HepG2 (cell line): ENCODE measurements around the gene PIWIL4. TPM values are rescaled to one million over a fixed set of nuclear protein-coding genes. Genes with fewer than 3 reads are reported as not detected.

Experiments
- ATAC-seq: fragments of 200-7000 bp; cut with Tn5 transposase; 3 replicates; pipeline ENCODE4 v1.9.1; 2020; ENCODE audit warnings: mild to moderate bottlenecking, moderate library complexity
- BruUV-seq: library from RNA; stranded (reverse); fragments of 400-500 nt; replicated peaks from 2 replicates; lab custom pipeline; 2021; lab: Mats Ljungman, UMichigan
- CTCF ChIA-PET: fragments of 300-600 bp; formaldehyde crosslinking; extraction: SDS; loops from one replicate; lab custom pipeline; 2021; ENCODE audit warnings: low total read pairs, inconsistent platforms, low intra/inter-chr PET ratio; lab: Yijun Ruan, JAX
- POLR2A ChIA-PET: fragments of 350-600 bp; sonication (Branson Sonifier 250); formaldehyde crosslinking; loops from one replicate; lab custom pipeline; 2020; ENCODE audit warnings: antibody characterized with exemption, inconsistent platforms; lab: Yijun Ruan, JAX
- DNase-seq: peaks from one replicate; pipeline ENCODE4 v3.0.0-alpha.2; 2015; ENCODE audit warnings: low spot score
- FAIRE-seq: peaks from 3 replicates; lab custom pipeline; 2011; peaks lifted over from hg19 to GRCh38; lab: Jason Lieb, UNC
- H2AFZ ChIP-seq: one replicate; pipeline ENCODE4 v1.6.1; 2011; ENCODE audit warnings: low read length, inconsistent platforms
- H3K27ac ChIP-seq: fragments of 300-600 bp; 3 replicates; pipeline ENCODE4 v1.8.0; 2011; ENCODE audit warnings: mixed run types, mild to moderate bottlenecking, mixed read lengths, low read length, inconsistent platforms; ENCODE audit not compliant: insufficient read depth; ENCODE audit errors: extremely low read length
- H3K27me3 ChIP-seq, 2 experiments: fragments of 200-600 bp in 1 of 2; 2 replicates in 1 of 2; 3 replicates in 1 of 2; pipeline versions ENCODE4 v1.6.0 to v1.8.0; 2011; ENCODE audit warnings: low read length in 2 of 2, mild to moderate bottlenecking in 2 of 2, moderate library complexity in 2 of 2, inconsistent platforms in 1 of 2; ENCODE audit not compliant: insufficient read depth in 2 of 2, control insufficient read depth in 1 of 2
- H3K36me3 ChIP-seq, 2 experiments: fragments of 200-600 bp in 1 of 2; replicated peaks in 1 of 2; 2 replicates in 1 of 2; 3 replicates in 1 of 2; pipeline versions ENCODE4 v1.5.1 to v1.8.0; 2011; ENCODE audit warnings: low read length in 2 of 2, inconsistent platforms in 1 of 2; ENCODE audit not compliant: insufficient read depth in 2 of 2, control insufficient read depth in 1 of 2
- H3K4me1 ChIP-seq: 2 replicates; pipeline ENCODE4 v1.5.1; 2012; ENCODE audit warnings: low read length, inconsistent platforms; ENCODE audit not compliant: insufficient read depth
- H3K4me2 ChIP-seq: 2 replicates; pipeline ENCODE4 v1.6.0; 2011; ENCODE audit warnings: low read depth, low read length, inconsistent platforms
- H3K4me3 ChIP-seq, 3 experiments: fragments of 200-600 bp in 1 of 3; sonication (generic), shearing (Covaris generic) in 1 of 3; replicated peaks in 1 of 3; 2 replicates each; pipeline ENCODE4 v1.5.1; 2011 to 2016; ENCODE audit warnings: low read length in 3 of 3, inconsistent platforms in 2 of 3, low read depth in 2 of 3, mild to moderate bottlenecking in 2 of 3, control low read depth in 1 of 3, mixed read lengths in 1 of 3; ENCODE audit not compliant: insufficient read depth in 1 of 3
- H3K79me2 ChIP-seq: one replicate; pipeline ENCODE4 v1.6.1; 2011; ENCODE audit warnings: low read length, inconsistent platforms; ENCODE audit not compliant: insufficient read depth
- H3K9ac ChIP-seq: 2 replicates; pipeline ENCODE4 v1.6.0; 2011; ENCODE audit warnings: mild to moderate bottlenecking, low read depth, low read length, inconsistent platforms; ENCODE audit not compliant: insufficient read depth
- H3K9me3 ChIP-seq: 2 replicates; pipeline ENCODE4 v1.5.1; 2012; ENCODE audit warnings: mild to moderate bottlenecking, low read length
- H4K20me1 ChIP-seq: 2 replicates; pipeline ENCODE4 v1.6.0; 2011; ENCODE audit warnings: inconsistent platforms, mild to moderate bottlenecking, low read length, moderate library complexity; ENCODE audit not compliant: insufficient read depth
- GABPA ChIP-seq, 2 experiments: IDR thresholded peaks; 2 replicates each; pipeline ENCODE4 v1.6.1; 2011 to 2016; ENCODE audit warnings: low read depth in 2 of 2, low read length in 1 of 2, missing biosample characterization in 1 of 2, missing genetic modification characterization in 1 of 2
- MAFG ChIP-seq: sonication (generic); formaldehyde crosslinking; IDR thresholded peaks from 2 replicates; pipeline ENCODE4 v1.5.1; 2020; ENCODE audit warnings: mild to moderate bottlenecking, missing genetic modification reagents
- MYNN ChIP-seq: sonication (generic); formaldehyde crosslinking; IDR thresholded peaks from 2 replicates; pipeline ENCODE4 v1.4.0; 2020; ENCODE audit warnings: mild to moderate bottlenecking, low read depth, missing genetic modification reagents
- NCOA5 ChIP-seq: sonication (generic); formaldehyde crosslinking; IDR thresholded peaks from 2 replicates; pipeline ENCODE4 v1.4.0; 2020; ENCODE audit warnings: missing genetic modification reagents
- TRAFD1 ChIP-seq: sonication (generic); formaldehyde crosslinking; IDR thresholded peaks from 2 replicates; pipeline ENCODE4 v1.5.1; 2020; ENCODE audit warnings: missing genetic modification reagents, mild to moderate bottlenecking, borderline replicate concordance
- TRIM24 ChIP-seq: sonication (generic); formaldehyde crosslinking; IDR thresholded peaks from 2 replicates; pipeline ENCODE4 v1.8.0; 2022; ENCODE audit warnings: mild to moderate bottlenecking, missing genetic modification reagents
- ZNF460 ChIP-seq: sonication (generic); formaldehyde crosslinking; IDR thresholded peaks from 2 replicates; pipeline ENCODE4 v1.5.1; 2020; ENCODE audit warnings: missing genetic modification reagents, mild to moderate bottlenecking, borderline replicate concordance
- WGBS: methylation state at CpG from one replicate; pipeline ENCODE4 v1.1.6; 2017; ENCODE audit warnings: low lambda C conversion rate; 5-methylcytosine and 5-hydroxymethylcytosine counted together
- in situ Hi-C: cut with HindIII; loops from 2 replicates; pipeline ENCODE4 v1.10.0; 2017; ENCODE audit warnings: low pct_unique_long_range_greater_than_20kb; ENCODE audit not compliant: extremely low pct_ligation_motif_present
- intact Hi-C: fragments of 100-400 bp; cut with micrococcal nuclease; formaldehyde crosslinking; loops from one replicate; pipeline ENCODE4 v1.10.0; 2022; ENCODE audit not compliant: unreplicated experiment
- polyA plus RNA-seq, 8 experiments: library from polyadenylated mRNA; depleted of rRNA in 3 of 8; stranded (reverse) in 7 of 8; unstranded in 1 of 8; fragments of >200 nt; fragmentation: Illumina TruSeq in 4 of 8; extraction: Trizol in 4 of 8; gene quantifications; 2 replicates each; pipeline versions ENCODE4 v1.2.1 to v1.2.3, GENCODE V29; 2011 to 2016; ENCODE audit warnings: low read depth in 4 of 8, missing spikeins in 1 of 8, mixed read lengths in 1 of 8; ENCODE audit not compliant: insufficient read depth in 1 of 8
- total RNA-seq, 5 experiments: library from RNA; depleted of rRNA; stranded (reverse); fragments of >200 nt; fragmentation: Illumina TruSeq; extraction: Trizol; gene quantifications; 2 replicates each; pipeline ENCODE4 v1.2.3, GENCODE V29; 2016; ENCODE audit warnings: low read depth in 1 of 5
- TF ChIP-seq, protein P1 (sequence below): sonication (generic); formaldehyde crosslinking; IDR thresholded peaks from 2 replicates; pipeline ENCODE4 v1.8.1; 2022; ENCODE audit warnings: low read depth, mild to moderate bottlenecking, missing genetic modification reagents
- TF ChIP-seq, protein P2 (sequence below): IDR thresholded peaks from 2 replicates; pipeline ENCODE4 v1.6.1; 2016; ENCODE audit warnings: control low read depth
- TF ChIP-seq, protein P3 (sequence below): IDR thresholded peaks from 2 replicates; pipeline ENCODE4 v1.6.1; 2012; ENCODE audit warnings: low read depth, low read length, improper control_type of control experiment
- TF ChIP-seq, protein P4 (sequence below): sonication (generic); formaldehyde crosslinking; IDR thresholded peaks from 2 replicates; pipeline ENCODE4 v1.4.0; 2020; ENCODE audit warnings: missing genetic modification reagents

The PIWIL4 gene
- total and polyA plus RNA-seq, 2 of the 13 experiments (the other 11 are each of a cell fraction or from before 2014, with no cell fraction given), result 0.08 TPM; not detected in 1

- DNase-seq (no peak), FAIRE-seq (no peak), ATAC-seq (no peak)
- intact Hi-C loops, result no loop called here
- no TSS peak for BruUV-seq
- no peaks in the 10 kb centered on the region for H3K36me3 ChIP-seq
- 87% methylated on average over 47 of the region's 54 CpGs for WGBS
- H3K27me3 ChIP-seq, result peaks cover 0 to 3% of the 10 kb centered on the region in 2 experiments; a peak in 2 of 5 replicates
- H3K9me3 ChIP-seq, result no peaks in the 10 kb centered on the region
- no peak overlapping the region for H3K27ac ChIP-seq
- CTCF ChIA-PET, result no interaction called here
- no peak overlapping the region for H3K9ac ChIP-seq
- H3K79me2 ChIP-seq, result no peaks in the 10 kb centered on the region
- H3K4me2 ChIP-seq, result no peak overlapping the region
- H3K4me1 ChIP-seq, result peaks cover 5% of the 10 kb centered on the region; the same call in 1 of the 2 replicates
- POLR2A ChIA-PET, result no interaction called here
- in situ Hi-C loops, result no loop called here
- H3K4me3 ChIP-seq, result no peak overlapping the region
- no peak overlapping the region for H2AFZ ChIP-seq
- H4K20me1 ChIP-seq, result no peaks in the 10 kb centered on the region
- TF ChIP-seq, protein P1, sequence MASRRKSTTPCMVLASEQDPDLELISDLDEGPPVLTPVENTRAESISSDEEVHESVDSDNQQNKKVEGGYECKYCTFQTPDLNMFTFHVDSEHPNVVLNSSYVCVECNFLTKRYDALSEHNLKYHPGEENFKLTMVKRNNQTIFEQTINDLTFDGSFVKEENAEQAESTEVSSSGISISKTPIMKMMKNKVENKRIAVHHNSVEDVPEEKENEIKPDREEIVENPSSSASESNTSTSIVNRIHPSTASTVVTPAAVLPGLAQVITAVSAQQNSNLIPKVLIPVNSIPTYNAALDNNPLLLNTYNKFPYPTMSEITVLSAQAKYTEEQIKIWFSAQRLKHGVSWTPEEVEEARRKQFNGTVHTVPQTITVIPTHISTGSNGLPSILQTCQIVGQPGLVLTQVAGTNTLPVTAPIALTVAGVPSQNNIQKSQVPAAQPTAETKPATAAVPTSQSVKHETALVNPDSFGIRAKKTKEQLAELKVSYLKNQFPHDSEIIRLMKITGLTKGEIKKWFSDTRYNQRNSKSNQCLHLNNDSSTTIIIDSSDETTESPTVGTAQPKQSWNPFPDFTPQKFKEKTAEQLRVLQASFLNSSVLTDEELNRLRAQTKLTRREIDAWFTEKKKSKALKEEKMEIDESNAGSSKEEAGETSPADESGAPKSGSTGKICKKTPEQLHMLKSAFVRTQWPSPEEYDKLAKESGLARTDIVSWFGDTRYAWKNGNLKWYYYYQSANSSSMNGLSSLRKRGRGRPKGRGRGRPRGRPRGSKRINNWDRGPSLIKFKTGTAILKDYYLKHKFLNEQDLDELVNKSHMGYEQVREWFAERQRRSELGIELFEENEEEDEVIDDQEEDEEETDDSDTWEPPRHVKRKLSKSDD (CRISPR knock-in tag), result no peak
- no peak for TF ChIP-seq MAFG (CRISPR knock-in tag)
- TF ChIP-seq ZNF460 (CRISPR knock-in tag), result no peak
- TF ChIP-seq, protein P2, sequence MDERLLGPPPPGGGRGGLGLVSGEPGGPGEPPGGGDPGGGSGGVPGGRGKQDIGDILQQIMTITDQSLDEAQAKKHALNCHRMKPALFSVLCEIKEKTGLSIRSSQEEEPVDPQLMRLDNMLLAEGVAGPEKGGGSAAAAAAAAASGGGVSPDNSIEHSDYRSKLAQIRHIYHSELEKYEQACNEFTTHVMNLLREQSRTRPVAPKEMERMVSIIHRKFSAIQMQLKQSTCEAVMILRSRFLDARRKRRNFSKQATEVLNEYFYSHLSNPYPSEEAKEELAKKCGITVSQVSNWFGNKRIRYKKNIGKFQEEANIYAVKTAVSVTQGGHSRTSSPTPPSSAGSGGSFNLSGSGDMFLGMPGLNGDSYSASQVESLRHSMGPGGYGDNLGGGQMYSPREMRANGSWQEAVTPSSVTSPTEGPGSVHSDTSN (CRISPR knock-in tag), result no peak
- TF ChIP-seq, protein P3, sequence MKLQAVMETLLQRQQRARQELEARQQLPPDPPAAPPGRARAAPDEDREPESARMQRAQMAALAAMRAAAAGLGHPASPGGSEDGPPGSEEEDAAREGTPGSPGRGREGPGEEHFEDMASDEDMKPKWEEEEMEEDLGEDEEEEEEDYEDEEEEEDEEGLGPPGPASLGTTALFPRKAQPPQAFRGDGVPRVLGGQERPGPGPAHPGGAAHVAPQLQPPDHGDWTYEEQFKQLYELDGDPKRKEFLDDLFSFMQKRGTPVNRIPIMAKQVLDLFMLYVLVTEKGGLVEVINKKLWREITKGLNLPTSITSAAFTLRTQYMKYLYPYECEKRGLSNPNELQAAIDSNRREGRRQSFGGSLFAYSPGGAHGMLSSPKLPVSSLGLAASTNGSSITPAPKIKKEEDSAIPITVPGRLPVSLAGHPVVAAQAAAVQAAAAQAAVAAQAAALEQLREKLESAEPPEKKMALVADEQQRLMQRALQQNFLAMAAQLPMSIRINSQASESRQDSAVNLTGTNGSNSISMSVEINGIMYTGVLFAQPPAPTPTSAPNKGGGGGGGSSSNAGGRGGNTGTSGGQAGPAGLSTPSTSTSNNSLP, result no peak
- TF ChIP-seq, protein P4, sequence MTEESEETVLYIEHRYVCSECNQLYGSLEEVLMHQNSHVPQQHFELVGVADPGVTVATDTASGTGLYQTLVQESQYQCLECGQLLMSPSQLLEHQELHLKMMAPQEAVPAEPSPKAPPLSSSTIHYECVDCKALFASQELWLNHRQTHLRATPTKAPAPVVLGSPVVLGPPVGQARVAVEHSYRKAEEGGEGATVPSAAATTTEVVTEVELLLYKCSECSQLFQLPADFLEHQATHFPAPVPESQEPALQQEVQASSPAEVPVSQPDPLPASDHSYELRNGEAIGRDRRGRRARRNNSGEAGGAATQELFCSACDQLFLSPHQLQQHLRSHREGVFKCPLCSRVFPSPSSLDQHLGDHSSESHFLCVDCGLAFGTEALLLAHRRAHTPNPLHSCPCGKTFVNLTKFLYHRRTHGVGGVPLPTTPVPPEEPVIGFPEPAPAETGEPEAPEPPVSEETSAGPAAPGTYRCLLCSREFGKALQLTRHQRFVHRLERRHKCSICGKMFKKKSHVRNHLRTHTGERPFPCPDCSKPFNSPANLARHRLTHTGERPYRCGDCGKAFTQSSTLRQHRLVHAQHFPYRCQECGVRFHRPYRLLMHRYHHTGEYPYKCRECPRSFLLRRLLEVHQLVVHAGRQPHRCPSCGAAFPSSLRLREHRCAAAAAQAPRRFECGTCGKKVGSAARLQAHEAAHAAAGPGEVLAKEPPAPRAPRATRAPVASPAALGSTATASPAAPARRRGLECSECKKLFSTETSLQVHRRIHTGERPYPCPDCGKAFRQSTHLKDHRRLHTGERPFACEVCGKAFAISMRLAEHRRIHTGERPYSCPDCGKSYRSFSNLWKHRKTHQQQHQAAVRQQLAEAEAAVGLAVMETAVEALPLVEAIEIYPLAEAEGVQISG (CRISPR knock-in tag), result no peak
- no peak for TF ChIP-seq TRAFD1 (CRISPR knock-in tag)
- no peak for TF ChIP-seq MYNN (CRISPR knock-in tag)
- no peak for TF ChIP-seq GABPA (IDR thresholded peaks at IDR 0.05; ENCODE audit: low read depth, low read length)
- no peak for TF ChIP-seq GABPA (CRISPR knock-in tag; IDR thresholded peaks at IDR 0.05; ENCODE audit: low read depth)
- TF ChIP-seq NCOA5, result no peak
- TF ChIP-seq TRIM24 (CRISPR knock-in tag), result no peak
Observed at GRCh38 chr11:94545264-94546161, 21.7 kb upstream of the PIWIL4 start.
